G401.6 (cell line): ENCODE data around the gene NOP53.
"Not testable (repeated sequence)": the region's sequence is repeated elsewhere in the genome, so short reads cannot be mapped to it uniquely, and the experiment has no call there.

Experiments used
- FAIRE-seq: peaks from 2 replicates; lab custom pipeline; 2012; peaks lifted over from hg19 to GRCh38; lab: Jason Lieb, UNC

The NOP53 gene

DNA sequence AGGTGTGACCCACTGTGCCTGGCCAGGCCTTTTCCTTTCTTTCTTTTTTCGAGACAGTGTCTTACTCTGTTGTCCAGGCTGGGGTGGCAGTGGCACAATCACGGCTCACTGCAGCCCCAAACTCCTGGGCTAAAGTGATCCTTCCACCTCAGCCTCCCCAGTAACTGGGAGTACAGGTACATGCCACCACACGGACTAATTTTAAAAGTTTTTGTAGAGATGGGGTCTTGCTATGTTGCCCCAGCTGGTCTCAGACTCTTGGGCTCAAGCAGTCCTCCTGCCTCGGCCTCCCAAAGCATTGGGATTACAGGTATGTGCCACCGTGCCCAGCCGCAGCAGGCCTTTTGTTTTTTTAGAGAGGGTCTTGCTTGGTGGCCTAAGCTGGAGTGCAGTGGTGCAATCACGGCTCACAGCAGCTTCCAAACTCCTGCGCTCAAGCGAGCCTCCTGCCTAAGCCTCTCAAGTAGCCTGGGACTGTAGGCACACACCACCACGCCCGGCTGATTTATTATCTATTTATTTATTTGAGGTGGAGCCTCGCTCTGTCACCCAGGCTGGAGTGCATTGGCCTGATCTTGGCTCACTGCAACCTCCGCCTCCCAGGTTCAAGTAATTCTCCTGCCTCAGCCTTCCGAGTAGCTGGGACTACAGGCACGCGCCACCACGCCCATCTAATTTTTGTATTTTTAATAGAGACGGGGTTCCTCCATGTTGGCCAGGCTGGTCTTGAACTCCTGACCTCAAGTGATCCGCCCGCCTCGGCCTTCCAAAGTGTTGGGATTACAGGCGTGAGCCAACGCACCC, 32.1 kb downstream of the NOP53 start:
- not testable (repeated sequence) for FAIRE-seq

DNA sequence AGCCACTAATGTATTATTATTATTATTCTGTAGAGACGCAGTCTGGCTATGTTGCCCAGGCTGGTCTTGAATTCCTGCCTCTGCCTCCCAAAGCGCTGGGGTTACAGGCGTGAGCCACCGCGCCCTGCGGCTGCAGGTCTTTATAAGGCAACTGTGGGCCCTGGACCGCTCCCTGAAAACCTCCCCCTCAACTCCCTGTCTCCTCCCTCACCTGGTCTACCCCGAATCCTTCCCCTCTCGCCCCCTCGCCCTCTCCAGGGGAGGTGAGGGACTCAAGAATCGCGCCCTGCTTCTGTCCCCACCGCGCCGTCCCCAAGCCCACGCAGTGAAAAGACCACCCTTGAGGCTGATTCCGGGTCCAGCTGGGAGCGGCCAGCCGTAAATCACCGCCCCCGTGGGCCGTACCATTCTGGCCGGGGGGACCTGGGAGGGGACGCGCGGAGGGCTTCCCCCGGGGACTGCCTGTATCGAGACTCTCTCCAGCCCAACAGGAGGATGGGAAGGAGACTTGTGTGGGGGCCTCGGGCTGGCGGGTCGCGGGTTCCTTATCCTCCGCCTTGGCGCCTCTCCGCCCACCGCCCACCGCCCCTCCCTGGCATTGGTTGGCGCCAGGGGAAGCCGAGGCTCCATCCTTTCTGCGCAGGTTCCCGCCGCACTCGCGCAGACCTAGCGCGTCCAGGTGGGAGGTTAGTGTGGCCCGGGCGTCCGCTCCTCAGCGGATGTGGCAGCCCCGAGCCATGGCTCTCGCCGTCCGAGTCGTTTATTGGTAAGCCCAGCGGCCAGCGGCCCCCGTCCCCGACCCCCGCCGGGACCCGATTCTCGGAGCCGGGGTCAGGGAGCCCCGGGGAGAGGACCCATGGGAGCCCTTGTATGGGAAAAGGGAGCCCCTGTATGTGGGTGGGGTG, 33.0 kb downstream of the NOP53 start, which contains the start of gene SELENOW:
Gene SELENOW, plus strand, starts transcription at position 655 of the 905 bp plus-strand sequence. Its CDS starts 83 bp downstream, at position 738.
- no peak for FAIRE-seq

DNA sequence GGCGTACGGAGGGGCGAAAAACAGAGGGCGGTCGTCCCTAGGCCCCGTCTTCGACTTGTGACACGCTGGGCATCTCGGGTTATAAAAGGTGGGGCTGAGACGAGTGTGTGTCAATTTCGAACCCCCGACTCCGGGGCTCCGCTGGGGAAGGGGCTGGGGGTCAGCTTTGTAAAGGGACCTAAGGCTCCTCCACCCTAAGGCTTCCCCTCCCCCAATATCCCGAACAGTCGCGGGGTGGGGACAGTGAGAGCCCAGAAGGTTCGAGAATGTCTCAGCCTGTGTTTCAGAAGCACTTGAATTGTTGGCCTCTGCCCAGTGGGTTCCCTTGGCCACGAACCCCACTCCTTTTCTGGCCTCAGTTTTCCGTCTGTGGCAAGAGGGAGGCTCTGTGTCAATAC, 33.6 kb downstream of the NOP53 start:
- FAIRE-seq = no peak

DNA sequence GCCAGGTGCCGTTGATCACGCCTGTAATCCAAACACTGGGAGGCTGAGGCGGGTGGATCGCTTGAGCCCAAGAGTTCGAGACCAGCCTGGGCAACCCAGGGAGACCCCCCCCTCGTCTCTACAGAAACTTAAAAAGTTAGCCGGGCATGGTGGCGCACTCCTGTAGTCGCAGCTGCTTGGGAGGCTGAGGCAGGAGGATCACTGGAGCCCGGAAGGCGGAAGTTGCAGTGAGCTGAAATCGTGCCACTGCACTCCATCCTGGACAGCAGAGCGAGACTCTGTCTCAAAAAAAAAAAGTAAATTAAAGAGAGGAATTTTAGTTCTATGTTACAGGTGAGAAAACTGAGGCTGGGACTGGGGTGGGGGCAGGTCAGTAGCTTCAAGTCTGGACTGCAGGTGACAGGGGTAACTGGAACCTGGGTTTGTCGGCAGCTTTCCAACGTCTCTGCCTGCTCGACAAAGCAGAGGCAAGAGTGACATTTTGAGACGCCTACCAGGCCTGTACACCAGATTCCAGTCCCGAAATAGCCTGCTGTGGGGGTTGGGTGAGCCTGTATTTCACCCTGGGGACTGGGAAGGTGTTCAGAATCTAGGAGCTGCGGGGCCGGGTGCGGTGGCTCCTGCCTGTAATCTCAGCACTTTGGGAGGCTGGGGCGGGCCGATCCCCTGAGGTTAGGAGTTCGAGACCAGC, 34.3 kb downstream of the NOP53 start:
- no peak for FAIRE-seq

DNA sequence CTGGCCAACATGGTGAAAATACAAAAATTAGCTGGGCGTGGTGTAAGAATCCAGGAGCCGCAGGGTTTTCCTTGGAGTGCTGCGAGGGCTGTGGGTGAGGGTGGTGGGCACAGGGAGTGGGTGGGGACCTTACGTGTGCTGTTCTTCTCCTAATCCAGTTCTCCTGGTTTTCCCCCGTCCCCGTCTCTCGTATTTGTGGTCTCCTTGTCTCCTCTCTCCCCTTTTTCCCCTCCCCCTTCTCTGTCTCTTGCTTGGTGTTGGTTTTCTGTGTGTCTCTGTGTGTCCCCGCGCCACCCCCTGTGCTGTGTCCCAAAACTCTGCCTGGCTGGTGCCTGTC, 34.8 kb downstream of the NOP53 start:
- FAIRE-seq = no peak

DNA sequence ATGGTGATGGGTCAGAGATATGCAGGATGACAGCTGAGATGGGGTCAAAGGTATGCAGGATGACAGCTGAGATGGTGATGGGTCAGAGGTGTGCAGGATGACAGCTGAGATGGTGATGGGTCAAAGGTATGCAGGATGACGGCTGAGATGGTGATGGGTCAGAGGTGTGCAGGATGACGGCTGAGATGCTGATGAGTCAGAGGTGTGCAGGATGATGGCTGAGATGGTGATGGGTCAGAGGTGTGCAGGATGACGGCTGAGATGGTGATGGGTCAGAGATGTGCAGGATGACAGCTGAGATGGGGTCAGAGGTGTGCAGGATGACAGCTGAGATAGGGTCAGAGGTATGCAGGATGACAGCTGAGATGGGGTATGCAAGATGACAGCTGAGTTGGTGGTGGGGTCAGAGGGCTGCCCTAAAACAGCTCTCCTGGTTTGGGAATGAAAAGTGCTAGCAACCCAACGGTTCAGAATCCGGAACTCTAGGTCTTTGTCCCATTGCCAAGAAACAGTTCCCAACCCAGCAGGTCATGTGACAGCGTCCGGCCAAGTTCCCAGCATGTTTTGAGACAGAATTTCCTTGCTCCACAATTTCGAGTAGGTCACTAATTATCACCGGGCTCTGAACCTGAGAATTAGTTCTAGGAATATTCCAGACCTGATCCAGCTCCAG, 36.4 kb downstream of the NOP53 start:
- FAIRE-seq = no peak

DNA sequence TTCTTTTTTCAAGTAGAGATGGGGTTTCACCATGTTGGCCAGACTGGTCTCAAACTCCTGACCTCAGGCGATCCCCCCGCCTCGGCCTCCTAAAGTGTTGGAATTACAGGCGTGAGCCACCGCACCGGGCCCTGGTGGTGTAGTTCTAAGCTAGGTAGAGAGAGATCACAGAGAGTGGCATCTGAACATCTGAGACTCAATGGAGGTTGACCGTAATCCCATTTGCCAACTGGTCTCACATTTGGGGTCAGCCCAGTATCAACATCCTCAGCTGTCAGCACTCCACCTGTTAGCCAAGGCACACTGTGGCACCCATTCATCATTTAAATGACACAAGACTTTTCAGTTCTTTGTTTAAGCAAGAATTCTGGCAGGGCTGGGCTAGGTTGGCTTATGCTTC, 41.2 kb downstream of the NOP53 start:
- FAIRE-seq = no peak

DNA sequence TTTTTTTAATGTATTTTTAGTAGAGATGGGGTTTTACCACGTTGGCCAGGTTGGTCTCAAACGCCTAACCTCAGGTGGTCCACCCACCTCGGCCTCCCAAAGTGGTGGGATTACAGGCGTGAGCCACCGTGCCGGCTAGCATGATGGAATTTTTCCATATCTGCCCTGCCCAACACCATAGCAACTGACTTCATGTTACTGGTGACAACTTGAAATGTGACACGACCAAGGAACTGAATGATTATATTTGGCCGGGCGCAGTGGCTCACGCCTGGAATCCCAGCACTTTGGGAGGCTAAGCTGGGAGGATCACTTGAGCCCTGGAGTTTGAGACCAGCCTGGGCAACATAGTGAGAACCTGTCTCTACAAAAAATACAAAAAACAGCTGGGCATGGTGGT, 42.0 kb downstream of the NOP53 start:
- FAIRE-seq = not testable (repeated sequence)

DNA sequence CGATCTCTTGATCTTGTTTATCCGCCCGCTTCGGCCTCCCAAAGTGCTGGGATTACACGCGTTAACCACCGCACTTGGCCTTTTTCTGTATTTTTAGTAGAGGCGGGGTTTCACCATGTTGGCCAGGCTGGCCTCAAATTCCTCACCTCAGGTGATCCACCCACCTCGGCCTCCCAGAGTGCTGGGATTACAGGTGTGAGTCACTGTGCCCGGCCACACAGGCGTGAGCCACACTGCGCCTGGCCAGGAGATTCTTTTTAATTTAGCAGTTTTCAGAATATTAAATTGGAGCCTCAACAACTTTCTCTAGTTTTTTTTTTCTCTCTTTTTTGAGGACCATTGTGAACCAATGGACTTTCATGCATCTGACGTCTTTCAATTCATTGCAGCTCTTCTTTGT, 44.5 kb downstream of the NOP53 start:
- not testable (repeated sequence) for FAIRE-seq

DNA sequence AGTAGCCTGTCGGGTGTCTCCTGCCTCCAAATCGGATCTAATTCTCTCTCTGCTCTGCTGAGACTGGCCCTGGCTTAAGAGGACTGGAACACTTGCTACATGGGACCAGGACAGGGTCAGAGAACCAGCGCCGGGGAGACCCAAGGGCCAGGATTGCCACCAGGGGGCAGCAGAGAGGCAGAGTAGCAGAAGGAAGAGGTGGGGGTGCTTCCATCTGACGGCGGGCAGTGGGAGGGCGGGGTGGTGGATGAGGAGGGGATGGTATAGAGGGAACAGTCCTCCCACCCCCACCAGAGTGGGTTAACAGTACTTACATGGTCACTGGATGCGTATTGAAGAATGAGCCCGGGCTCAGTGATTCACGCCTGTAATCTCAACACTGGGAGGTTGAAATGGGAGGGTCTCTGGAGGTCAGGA, 45.1 kb downstream of the NOP53 start:
- no peak for FAIRE-seq

DNA sequence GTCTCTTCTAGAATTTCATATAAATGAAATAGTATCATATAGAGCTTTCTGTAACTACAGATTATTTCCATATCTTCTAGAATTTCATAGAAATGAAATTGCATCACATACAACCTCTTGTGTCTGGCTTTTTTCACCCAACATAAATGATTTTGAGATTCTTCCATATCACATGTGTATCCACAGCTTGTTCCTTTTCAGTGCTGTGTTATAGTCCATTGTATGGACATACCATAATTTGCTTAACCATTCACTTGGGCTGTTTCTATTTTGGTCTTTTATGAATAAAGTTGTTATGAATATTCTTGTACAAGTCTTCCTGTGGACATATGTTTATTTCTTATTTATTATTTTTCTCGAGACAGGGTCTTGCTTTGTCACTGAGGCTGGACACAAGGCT, 47.3 kb downstream of the NOP53 start:
- FAIRE-seq = no peak

DNA sequence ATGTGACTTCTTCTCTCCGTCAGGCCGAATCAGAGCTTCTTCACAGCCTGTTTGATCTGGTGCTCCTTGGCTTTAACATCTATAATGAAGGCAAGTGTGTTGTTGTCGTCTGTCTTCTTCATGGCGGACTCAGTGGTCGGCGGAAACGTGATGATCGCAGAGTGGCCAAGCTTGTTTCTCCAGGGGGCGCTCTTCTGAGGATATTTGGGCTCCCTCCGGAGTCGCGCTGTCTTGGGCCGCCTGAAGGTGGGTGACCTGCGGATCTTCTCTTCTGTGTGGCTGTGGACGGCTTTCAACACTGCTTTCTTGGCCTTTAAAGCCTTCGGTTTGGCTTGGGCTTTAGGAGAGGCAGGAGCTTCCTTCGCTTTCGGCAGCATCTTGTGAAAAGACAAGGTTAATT, 49.2 kb downstream of the NOP53 start:
- no peak for FAIRE-seq

DNA sequence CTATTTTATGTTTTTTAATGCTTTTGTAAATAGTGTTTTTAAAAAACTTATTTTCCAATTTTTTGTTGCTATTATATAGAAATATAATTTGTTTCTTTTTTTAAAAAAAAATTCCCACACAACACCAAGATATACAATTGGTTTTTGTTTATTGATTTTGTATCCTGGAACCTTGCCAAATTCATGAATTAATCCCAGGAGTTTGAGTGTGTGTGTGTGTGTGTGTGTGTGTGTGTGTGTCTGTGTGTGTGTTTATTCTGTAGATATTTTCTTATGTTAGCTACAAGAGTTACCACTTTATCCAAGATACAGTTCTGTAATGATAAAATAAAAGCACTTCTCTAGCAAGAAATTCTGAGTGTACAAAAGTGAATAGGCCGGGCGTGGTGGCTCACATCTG, 51.4 kb downstream of the NOP53 start:
- no peak for FAIRE-seq

DNA sequence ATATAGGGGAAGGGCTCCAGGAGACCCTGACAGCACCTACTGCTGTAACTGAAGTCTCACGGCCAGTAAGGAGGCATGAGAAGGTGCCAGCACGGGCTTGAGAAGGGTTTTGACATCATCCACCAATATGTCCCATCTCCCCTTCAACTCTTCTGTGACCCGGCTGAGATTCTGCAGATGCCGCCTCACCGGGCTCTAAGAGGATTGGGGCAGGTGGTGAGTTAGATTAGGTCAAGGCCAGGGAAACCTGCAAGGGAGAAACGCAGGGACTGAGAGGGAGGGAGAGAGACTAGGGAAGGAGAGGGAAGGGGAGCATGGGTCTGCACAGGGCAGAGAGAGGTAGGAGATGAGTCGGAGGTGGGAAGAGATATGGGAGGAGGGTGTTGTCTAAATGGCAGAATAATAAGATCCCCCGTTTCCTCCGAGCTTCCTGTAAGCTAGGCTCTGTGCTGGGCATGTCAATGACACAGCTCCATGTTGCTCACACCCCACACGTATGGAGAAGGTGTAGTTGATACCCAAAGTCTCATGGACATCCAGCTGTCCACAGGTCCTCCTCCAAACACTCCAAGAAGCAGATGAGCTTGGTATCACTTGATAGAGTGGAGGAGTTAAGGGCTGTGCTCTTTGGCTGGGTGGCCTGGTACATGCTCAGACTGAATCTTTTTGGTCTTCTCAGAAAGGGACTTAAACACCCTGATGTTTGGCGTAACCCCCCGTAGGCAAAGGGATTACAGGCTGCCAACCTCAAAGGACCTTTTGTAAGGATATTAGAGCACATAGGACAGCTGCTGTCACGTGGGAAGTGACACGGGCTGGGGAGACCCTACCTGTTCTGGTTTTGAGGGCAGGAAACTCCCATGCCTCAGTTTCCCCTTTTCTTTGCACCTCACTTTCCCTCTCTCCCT, 52.9 kb downstream of the NOP53 start:
- FAIRE-seq = no peak

DNA sequence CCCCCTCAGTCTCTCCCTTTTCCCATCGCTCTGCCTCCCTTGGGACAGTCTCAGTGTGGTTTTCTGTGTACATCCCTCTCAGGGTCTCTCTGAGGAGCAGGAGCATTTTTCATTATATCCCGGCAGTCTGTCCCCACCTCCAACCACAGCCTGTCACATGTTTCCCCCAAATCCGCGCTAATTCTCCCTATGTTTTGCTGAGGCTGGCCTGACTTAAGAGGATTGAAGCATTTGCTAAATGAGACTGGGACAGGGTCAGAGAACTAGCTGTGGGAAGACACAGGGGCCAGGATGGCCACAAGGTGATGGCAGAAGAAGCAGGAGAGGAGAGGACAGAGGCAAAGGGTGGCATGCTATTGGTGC, 53.5 kb downstream of the NOP53 start:
- no peak for FAIRE-seq

DNA sequence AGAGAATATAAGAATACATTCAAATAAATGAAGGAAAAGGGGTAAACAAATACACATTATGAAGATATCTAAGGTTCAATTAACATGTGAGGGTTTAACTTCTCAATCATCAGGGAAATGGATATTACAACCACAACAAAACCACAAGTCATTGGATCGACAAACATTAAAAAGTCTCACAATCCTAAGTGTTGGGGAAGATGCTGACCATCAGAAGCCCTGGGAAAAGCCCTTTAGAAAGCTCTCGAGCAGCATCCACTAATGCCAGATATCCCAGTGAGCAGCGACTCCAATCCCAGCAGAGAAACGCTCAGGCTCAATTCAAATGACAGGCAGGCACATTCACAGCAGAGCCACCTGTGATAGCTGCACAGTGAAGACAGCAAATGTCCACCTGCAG, 55.9 kb downstream of the NOP53 start:
- FAIRE-seq = no peak

DNA sequence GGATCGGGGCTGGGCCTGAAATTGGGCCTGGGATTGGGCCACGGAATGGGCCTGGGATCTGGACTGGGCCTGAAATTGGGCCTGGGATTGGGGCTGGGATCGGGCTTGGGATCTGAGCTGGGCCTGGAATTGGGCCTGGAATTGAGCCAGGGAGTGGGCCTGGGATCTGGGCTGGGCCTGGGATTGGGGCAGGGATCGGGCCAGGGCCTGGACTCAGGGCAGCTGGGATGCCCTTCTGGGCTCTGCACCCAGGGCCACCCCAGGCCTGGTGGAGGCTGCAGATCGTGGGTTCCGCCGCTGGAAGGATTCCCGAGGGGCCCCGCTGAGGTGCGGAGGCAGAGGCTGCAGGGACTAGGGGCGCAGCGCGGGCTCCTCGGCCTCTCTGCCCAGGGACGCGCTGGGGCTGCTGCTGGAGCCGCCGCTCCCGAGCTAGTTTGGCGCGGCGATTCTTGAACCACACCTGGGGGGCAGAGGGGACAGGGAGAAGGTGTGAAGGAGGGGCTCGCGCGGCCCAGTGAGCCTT, 57.2 kb downstream of the NOP53 start:
- FAIRE-seq = no peak

DNA sequence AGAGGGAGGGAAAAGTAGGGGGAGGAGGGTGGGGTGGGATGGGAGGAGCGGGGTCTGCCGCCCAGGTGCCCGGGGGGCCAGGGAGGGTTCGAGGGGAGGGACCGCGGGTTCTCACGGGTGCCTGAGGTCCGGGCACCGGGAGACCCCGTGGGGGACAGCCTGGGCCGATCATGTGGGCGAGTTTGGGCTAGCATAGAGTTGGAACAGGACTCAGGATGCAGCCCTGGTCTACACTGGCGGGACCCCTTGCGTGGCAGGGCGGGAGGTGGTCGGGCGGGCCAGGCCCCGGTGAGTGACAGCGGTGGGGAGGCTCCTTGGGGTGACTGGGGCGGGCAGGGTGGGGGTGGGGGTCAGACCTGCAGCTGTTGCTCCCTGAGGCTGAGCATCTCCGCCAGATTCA, 57.8 kb downstream of the NOP53 start:
- not testable (repeated sequence) for FAIRE-seq

DNA sequence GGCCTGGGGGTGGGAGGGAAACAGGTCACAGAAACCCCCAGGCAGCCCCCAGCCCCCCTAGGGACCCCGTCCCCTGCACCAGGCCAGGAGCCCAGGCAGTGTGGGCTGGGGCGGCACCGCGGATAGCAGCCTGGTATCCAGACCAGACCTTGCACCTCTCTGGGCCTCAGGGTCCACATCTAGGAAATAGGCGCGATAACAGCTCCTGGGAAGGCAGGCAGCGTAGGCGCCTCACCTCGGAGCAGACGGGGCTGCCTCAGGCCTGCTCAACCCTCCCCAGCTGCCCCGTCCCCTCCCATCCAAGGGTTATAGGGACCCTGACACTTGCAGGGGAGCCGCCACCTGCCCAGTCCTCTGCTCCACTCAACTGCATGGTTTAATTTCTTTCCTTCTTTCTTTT, 58.3 kb downstream of the NOP53 start:
- not testable (repeated sequence) for FAIRE-seq

DNA sequence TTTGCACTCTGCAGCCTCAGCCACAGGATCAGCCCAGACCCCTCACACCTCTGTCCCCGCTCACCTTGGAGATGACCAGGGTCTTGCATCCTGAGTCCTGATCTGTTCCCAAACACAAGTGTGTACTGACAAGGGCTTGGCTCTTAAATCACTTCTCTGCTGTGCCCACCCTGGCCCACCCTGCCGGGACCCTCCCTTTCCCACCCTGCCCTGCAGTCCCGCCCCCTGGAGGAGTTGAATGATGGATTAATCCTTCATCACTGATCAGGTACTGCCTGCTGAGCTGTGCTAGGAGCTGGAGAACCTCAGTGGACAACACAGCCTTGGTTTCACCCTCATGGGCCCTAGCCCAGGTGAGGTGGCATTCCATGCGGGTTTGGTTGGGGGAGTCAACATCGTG, 59.1 kb downstream of the NOP53 start, which contains the start of gene TPRX1:
Gene TPRX1, minus strand, starts transcription at position 101 of the 400 bp plus-strand sequence. Its CDS starts 12 bp downstream, at position 89.
- not testable (repeated sequence) for FAIRE-seq

DNA sequence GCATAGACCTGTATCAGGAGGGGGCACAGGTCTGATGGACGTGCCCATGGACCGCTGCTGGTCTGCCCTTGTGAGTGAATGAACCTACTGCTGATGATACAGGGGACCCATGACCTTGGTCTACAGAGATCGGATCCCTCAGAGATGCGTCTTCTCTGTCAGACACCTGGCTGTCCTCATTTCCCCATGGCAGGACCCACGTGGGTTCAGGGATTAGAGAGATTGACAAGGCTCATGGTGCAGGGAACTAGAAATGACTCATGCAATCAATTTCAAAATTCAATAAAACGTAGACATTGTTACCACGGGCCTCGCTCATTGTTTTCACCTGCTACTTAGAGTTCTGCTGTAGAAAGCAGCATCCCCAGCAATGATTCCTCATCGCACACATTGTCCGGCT, 60.0 kb downstream of the NOP53 start:
- FAIRE-seq = no peak
